GM18511 (cell line): ENCODE measurements around the gene NADK2.
"Not testable (repeated sequence)": the region's sequence is repeated elsewhere in the genome, so short reads cannot be mapped to it uniquely, and the experiment has no call there.

ENCODE experiments used
- ATAC-seq: cut with Tn5 transposase; IDR thresholded peaks from one replicate; pipeline ENCODE4 v1.9.1; 2021; ENCODE audit warnings: mild to moderate bottlenecking, moderate library complexity; ENCODE audit not compliant: unreplicated experiment

The NADK2 gene, protein sequence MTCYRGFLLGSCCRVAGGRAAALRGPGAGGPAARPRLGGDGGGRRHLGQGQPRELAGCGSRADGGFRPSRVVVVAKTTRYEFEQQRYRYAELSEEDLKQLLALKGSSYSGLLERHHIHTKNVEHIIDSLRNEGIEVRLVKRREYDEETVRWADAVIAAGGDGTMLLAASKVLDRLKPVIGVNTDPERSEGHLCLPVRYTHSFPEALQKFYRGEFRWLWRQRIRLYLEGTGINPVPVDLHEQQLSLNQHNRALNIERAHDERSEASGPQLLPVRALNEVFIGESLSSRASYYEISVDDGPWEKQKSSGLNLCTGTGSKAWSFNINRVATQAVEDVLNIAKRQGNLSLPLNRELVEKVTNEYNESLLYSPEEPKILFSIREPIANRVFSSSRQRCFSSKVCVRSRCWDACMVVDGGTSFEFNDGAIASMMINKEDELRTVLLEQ

DNA sequence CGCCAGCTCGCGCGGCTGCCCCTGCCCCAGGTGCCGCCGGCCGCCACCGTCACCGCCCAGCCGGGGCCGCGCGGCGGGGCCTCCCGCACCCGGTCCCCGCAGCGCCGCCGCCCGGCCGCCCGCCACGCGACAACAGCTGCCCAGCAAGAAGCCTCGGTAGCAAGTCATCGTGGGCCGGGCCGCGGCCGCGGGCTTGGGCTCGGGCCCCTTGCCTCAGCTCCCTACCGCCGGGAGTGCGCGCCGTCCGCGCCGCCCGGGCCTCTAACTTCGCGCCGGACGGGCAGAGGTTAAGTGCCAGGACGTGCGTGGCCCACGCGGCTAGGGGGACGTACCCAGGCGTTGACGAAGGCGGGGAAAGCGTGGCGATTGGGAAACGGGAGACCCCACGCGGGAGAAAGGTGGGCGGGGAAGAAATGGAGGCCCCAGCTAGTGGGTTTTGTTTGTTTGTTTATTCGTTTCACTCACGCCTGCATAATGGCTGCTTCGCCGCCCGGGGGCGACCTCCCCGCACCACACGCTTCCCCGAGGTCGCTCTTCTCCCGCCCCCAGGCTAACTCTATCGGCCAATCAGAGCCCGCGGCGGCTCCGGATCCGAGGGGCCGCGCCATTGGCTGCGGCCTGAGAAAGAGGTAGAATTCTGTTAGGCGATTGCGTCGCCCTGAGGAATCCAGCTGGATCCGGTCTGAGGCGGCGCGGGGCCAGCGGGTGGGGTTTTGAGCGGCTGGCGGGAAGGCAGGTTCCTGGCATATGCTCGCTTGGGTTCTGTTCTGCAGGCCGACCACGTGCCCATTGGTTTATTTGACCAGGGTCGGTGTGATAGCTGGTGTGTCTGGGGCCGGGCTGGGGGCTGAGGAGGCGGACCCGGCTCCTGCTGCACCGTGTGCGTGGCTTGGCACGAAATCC, at the start of gene NADK2:
NADK2 (minus strand) TSS at position 295 of the 903 bp plus-strand sequence; CDS start at position 168, 127 bp downstream.
- peak; percentile 87 for ATAC-seq

DNA sequence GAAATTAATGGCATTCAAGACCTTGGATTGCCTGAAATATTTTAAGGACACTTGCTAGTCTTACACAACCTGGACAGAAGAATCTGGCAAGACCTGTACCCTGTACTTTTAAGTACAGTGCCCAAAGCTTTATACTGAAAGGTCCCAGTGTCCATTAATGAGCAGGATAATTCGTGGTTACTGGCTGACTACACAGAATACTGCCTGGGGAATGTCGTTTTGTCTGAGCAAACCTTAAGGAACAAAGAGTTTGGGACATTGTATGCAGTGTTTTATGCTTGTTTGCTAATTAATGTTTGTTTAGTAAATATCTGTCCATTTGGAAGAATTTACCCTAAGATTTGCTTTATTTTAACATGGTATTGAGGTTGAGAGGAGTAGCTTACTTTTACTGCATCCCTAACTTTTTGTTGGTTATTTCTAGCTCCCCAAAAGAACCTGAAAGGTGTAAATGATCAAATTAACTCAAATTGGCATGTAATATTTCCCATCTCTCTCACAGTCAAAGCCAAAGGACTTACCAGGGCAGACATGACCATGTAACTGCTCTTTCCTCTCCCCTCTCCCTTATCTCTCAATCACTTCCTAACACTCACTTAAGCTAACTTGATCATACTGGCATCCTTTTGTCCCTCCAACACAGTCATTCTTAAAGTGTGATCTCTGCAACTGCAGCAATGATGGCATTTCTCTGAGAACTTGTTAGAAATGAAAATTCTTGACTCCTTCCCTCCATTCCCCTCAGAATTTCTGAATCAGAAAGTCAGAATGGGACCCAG, 44.3 kb upstream of the NADK2 start:
- no peak for ATAC-seq

DNA sequence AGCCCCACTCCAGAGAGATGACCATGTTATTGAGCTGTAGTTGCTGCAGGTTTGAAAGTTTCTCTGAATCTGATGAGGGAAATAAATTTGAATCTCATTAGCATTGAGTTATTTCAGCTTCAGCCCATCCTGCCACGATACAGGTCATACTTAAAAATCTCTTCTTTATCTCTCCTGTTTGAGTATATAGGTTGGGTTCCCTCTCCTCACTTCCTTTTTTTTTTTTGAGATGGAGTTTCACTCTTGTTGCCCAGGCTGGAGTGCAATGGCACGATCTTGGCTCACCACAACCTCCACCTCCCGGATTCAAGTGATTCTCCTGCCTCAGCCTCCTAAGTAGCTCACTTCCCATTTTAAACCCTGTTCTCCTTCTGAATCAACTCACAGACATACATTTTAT, 42.0 kb upstream of the NADK2 start:
- ATAC-seq, result not testable (repeated sequence)

DNA sequence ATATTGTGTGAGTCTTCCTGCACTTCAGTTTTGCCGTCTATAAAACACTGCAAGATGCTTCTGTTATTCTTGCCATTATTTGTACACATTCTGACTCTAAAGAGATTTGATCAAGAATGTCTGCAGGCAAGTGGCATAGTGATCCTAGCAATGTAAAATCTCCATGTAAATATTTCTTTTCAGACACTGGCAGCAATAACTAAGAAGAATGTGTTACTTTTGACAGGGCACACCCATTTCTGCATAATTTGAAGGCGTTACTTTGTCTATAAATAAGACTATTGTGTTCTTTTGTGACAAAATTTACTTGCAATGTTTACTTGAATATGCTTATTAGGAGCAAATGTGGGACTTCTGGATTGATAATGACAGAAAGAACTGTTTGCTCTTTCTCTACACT, 39.9 kb upstream of the NADK2 start:
- no peak for ATAC-seq

DNA sequence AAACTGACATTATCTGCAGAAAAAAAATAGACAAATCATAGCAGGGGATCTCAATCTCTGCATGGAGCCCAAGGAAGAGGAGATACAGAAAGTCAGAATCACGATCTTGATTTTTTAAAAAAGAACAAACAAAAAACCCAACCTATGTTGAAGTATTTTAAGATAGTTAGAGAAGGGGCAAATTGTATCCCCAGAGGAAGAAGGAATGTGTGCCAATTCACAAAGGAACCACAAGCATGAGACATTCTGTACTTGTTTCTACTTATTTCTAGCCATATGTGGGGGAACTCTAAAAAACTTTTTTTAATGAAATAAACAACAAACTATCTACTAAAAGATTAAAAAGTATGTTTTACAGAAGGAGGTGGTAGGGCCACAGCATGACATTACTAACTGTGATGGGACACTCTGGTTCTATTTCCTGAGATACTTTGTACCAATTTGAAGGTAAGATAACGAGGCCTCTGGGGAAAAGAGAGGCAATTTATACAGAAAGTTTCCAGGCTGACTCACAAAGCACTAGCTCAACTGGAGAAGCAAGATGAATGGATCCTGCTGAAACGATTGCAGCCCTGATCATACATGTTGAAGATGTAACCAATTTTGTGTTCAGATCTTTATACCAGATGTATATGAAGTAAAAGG, 37.5 kb upstream of the NADK2 start:
- ATAC-seq, result no peak

DNA sequence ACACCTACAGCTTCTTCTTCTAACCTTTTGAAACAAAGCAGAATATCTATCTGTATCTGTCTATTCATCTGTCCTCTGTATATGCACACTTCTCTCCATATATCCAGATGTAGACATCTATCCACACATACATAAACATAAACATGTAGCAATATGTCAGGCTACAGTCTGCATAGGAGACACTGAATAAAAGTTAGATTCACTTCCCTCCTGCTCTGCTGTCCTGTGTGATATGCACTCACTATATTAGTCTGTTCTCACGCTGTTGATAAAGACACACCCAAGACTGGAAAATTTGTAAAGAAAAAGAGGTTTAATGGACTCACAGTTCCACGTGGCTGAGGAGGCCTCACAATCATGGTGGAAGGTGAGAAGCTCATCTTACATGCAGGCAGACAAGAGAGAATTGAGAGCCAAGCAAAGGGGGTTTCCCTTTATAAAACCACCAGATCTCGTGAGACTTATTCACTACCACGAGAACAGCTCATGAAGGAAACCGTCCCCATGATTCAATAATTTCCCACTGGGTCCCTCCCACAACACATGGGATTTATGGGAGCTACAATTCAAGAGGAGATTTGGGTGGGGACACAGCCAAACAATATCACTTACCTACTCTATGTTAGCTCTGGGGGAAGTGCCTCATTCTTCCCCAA, 35.9 kb upstream of the NADK2 start:
- no peak for ATAC-seq

DNA sequence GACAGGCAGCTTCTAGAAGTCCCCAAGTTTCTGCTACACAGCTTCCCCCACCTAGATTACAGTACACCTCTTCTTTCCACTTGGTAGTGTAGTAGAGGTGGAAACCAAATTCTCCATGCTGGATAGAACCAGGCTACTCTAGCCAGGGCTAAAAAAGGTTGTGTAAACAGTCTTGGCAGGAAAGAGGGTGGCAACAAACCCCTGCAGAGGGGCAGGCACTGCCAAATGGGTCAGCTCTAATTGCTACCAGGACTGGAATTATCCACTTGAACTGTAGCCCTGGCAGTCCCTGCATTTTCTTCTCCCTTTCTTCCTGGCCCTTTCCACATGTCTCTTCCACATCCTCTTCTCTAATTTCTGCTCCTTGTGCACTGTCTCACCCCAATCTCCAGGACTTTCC, 35.1 kb upstream of the NADK2 start:
- ATAC-seq, result no peak

DNA sequence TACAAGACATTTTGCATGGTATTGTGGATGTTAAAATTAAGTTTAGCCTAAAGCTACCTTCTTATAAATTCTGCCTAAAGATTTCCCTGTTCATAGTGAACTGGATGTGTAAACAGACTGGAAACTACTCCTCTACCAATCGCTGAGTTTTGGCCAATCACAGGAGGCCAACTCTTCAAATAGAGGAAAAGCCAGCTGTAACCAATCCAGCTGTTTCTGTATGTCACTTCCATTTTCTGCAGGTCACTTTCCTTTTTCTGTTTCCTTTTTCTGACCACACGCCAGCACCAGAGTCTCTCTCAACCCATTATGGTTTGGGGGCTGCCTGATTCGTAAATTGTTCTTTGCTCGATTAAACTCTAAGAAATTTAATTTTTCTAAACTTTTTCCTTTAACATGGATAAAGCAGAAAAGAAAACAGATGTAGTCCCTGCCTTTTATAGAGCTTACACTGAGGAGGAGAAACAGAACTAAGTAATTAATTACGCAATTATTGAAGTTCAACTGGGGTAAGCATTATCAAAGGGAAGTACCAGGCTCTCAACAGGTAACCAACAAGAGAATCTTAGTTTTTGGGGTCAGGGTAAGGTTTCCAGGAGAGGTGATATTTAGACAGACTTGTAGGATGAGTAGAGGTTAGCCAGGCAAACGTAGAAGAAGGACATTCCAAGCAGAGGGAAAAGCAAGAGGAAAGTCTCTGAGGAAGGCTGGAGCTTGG, 32.2 kb upstream of the NADK2 start:
- no peak for ATAC-seq

DNA sequence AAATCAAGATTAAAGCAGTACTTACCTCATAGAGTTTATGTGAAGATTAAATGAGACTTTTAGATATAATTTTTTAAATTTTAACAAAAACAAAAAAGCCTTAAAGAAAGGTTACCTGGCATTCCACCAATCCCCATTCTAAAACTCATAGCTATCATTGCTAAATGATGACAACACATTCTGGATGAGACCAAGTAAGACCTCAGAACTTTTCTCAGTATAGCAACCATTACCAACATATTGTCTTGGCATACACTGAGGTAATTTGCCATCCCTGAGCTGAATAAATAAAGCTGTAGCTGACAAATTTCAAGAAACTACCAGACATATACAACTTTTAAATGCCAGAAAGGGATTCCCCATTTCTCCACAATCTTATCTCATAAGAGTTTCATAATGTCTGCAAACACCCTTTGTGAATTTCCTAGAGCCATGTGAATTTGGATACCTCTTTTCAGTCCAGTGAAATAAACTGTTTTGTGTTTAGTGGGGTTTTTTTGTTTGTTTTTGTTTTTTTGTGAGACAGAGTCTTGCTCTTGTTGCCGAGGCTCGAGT, 30.5 kb upstream of the NADK2 start:
- no peak for ATAC-seq

DNA sequence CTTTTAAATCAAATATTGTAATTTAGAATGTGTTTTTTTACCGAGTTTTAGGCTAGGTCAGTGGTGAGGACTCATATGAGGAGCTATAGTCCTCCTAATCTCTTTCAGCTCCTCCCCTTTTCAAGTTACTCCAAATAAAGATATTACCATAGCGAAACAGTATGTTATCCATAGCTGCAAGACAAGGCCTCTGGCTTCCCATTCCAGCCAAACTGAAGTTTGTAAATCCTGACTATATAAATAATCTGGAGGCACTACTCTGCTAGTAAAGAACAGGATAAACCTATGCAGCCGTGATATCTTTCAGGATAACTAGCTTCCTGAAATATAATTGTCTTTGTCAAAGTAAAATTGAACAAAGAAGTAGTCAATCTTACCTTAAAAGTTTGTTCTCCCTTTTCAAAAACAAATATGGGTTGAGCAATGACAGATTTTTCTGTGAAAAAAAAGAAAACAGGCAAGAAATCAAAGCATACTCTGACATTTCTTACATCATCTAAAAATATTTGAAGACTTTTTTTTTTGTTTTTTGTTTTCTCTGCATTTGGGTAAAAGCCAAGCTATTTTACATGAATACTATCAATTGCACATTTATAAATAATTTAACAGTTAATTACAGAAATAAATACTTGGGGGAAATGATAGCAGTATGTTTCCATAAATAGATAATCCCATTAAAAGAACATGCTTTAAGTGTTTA, 29.3 kb upstream of the NADK2 start:
- no peak for ATAC-seq

DNA sequence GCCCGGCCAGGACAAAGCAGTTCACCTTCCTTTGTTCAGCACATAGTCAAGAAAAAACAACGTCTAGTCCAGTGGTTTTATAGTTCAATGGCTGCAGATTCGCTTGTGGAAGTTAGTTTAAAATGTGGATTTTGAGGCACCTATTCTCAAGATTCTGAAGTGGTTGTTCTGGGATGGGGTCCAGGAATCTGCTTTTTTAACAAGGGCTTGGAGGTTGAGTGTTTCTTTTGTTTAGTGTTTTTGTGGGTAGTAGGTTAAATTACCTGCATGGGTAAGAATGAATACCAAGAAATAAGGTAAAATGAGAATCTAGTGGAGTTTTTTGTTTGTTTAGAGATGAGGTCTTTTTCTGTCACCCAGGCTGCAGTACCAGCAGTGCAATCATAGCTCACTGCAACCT, 28.4 kb upstream of the NADK2 start:
- ATAC-seq, result no peak

DNA sequence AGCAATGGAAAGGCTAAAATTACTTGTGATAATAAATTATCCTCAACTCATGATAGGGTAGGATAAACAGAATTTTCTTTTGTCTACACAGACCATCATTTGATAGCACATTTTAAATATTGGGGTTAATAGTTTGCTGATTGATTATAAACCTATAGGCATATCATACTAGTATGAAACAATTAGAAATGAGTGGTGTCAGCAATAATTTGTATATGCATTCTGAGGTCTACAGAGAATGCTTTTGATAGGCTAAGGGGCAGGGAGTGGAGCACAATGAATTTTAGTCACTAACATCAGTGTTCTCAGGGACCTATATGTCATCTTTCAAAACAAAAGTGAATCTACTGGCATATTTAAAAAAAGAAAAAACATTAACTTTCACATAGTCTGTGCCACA, 27.8 kb upstream of the NADK2 start:
- no peak for ATAC-seq

DNA sequence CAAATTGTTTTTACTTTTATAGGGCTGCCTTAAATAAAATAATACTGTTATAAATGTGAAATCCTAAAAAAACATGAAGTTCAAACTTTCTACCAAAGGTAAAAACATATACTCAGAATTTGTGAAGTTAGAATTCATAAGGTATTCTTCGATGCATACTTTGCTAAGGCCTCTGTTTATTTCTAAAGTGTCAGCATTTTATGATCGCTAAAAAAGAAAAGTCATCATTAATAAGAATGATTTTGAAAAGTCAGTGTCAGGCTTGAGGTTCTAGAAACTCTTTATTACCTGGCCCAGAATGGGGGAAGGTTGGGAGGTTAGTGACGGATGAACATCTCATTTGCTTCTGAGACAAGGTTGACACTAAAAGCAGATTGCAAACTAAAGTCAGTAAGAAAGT, 26.2 kb upstream of the NADK2 start:
- no peak for ATAC-seq

DNA sequence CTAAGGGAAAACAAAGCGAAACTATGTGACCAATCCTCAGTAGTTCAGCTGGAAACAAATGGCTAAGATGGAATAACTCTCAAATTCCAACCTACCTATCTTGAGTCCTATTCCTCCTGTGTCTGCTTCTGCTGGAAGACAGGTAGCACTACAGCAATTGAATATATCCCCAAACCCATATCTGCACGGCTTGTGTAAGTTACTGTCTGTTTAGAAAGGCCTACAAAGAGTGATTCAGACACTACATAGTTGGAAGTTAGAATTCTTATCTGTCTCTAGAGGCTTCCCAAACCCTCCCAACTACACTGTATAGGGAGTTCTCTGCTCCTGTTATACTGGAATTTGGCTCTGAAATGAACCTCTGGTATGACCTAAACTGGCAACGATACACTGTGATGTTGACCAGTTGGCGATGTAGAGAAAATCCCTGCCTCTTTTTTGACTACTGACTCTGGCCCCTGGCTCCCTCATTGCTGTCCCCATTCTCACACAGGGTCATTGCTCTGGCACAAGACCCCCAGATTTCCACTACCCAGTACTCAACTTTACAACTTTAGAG, 22.6 kb upstream of the NADK2 start:
- no peak for ATAC-seq

DNA sequence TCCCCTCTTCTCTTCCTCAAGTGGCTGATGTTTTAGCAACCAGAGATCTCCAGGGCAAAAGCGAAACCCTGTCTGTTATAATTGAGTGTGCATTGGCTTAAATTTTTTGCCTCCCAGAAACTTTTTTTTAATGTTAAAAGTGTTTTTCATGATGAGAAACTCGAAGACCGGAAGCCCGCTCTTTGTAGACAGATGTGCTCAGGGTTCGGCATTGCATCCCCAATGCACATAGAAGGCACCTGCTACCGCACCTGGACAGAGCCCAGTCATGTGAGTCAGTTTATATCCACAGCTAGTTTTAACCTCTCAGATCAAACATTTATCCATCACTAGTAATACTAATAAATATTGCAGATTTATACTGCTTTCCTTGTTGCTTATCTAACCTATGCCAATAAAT, 19.5 kb upstream of the NADK2 start:
- no peak for ATAC-seq

DNA sequence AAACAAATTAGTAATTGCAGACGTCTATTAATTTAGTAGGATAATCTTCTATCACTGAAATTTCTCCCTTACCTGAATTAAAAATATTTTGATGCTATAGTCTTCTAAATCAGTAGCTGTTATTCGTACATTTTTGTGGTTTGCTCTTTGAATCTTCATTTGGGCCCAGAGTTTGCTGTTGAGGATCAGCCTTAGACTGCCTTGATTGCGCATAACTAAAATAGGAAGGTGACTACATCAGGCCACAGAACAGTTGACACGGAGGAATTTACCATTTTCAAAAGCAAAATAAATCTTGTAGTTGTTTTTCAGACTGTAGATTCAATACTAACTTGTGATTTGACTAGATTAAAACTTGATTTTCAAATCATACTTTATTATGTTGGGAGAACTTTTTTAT, 11.8 kb upstream of the NADK2 start:
- no peak for ATAC-seq

DNA sequence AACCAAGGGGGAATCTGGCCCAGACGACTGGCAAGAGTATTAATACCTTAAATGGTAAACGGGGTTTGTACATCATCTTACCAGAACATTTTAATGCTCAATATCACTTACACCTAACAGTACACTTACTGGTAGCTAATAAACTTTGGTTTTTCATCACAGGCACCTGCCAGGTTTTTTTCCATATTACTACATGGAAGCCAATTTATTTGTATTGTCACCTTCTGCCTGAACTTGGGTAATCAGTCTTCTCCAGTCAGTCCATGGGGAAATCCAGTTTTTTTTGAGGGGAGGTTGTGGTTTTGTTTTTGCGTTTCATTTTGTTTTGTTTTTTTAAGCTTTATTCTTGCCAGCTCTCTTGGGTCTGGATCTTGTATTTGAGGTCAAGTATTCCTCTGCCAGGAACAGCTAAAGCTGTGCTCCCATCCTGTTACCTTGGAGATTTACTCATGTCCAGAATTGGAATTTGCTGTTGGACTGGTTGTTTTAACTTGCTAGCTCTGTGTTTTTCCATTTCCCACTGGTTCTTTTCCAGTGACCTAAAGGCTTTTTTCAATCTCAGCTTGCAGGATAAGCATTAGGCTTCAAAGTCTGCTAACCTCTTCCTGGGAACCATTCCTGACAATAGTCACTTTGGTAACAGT, 11.1 kb upstream of the NADK2 start:
- no peak for ATAC-seq

DNA sequence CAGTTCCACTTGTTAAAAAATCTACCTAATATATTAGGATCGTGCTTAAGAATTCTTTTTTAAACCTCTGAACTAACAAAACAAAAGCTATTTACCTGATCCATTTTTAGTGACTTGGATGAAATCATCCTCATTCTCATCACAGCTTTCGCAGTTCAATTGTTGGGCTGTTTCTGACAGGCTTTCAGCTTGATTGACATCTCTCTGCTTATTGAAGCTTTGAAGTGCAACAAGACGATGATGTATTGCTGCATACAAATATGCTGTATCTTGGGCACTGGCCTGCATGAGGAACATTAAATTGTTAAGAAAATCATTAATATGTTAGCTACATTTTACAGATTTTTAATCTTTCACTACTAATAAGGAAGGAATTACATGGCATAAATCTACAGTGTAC, 9.5 kb upstream of the NADK2 start:
- no peak for ATAC-seq
